ENCODE data around the gene TEDDM1. TPM values are rescaled to one million over a fixed set of nuclear protein-coding genes. Genes with fewer than 3 reads are reported as not detected.
"Not testable (repeated sequence)": the region's sequence is repeated elsewhere in the genome, so short reads cannot be mapped to it uniquely, and the experiment has no call there.

Gene TEDDM1, protein sequence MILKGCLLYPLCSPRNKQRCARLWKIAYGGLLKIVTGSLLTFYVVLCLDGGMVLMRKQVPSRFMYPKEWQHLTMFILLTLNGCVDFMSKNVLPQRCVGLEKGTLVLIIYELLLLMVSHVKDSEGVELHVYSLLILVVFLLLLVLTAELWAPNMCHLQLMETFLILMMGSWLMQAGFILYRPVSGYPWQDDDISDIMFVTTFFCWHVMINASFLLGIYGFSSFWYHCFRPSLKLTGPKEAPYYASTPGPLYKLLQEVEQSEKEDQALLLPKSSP
- not detected for total RNA-seq

DNA sequence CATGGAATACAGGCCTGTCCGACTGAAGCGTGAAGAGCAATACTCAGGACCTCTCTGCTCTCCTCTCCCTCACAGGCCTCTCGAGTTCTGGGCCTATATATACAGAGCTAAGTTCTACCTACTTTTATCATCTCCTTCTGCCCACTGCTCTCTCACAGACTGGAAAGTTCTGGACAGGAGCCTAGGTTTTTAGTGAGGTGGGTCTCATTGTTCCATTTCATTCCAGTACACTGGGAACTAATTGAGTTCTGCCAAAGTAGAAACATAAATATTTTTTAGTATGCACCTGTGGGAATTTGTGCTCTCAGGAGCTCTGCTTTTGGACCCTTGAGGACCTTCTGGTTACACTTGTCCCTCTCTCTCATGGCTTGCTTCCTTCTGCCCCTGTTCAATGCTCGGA lies at the start of gene TEDDM1:
TSS of gene TEDDM1 (minus strand) at position 101 of the 400 bp plus-strand sequence. CDS start 182 bp downstream, outside the sequence.
- ATAC-seq (replicated peaks in 1 of 2): no peak
- H3K4me1 Mint-ChIP-seq (ENCODE audit: low read depth): no peaks in the 10 kb centered on the region

DNA sequence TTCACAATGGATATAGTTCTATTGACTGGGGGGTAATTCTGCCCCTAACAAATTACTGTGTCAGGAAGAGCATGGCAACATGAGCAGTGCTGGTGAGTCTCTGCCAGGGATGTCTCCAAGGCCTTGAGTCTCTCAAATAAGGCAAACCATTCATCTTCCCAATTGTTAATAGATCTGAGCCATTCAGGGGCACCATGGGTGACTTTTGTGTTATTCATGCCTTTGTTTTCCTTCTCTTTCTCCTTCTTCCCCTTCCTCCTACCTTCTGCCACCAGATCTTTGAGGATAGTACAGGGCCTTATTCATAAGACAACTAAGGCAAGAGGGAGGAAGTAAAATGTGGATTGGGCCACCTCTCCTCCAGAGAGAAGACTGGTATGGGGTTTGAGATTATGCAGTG lies 49.6 kb upstream of the TEDDM1 start, which contains the start of gene RGSL1:
TSS of gene RGSL1 (plus strand) at position 60 of the 400 bp plus-strand sequence. CDS start at position 80, 20 bp downstream.
- Mint-ChIP-seq H3K9me3 (no peaks in the 10 kb centered on the region), H3K36me3 (ENCODE audit: insufficient read depth in 2 of 2) (no peaks in the 10 kb centered on the region), H3K4me1 (ENCODE audit: low read depth) (no peaks in the 10 kb centered on the region), H3K4me3 (no peak within 1 kb of the TSS), H3K27ac (no peak within 1 kb of the TSS), H3K27me3 (ENCODE audit: low read depth) (peaks cover 13% of the 10 kb centered on the region)
- ATAC-seq (replicated peaks in 1 of 2) (no peak), DNase-seq (no peak)

More for the DNA sequence above, at the start of gene TEDDM1:
- H3K27ac Mint-ChIP-seq: no peak within 1 kb of the TSS
- peaks cover 0 to 2% of the 10 kb centered on the region in 2 donors for H3K36me3 Mint-ChIP-seq (ENCODE audit: insufficient read depth in 2 of 2)
- DNase-seq: no peak
- H3K4me3 Mint-ChIP-seq: no peak within 1 kb of the TSS
- peaks cover 13% of the 10 kb centered on the region for H3K27me3 Mint-ChIP-seq (ENCODE audit: low read depth)
- H3K9me3 Mint-ChIP-seq: peaks cover 2 to 3% of the 10 kb centered on the region in 2 donors

DNA sequence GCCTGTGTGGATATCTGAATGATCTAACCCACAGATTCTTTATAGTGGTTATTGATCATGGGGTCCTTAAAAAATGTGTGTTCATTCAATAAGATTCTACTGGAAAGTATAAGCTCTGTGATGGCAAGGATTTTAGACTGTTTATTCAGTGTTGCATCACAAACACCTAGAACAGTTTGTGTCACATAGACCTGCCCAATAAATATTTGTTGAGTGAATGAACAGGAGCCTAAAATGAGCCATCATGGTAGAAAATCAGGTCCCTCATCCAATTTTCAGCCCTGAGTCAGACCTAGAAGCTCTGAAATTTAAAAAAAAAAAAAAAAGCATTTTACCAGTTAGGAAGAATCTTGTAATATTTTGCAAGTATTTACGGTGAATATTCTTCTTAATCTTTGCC lies 47.2 kb upstream of the TEDDM1 start:
- DNase-seq (no peak), ATAC-seq (replicated peaks in 1 of 2) (no peak)
- Mint-ChIP-seq H3K4me3 (no peak overlapping the region), H3K27ac (no peak overlapping the region), H3K27me3 (ENCODE audit: low read depth) (no peaks in the 10 kb centered on the region), H3K4me1 (ENCODE audit: low read depth) (no peaks in the 10 kb centered on the region), H3K36me3 (ENCODE audit: insufficient read depth in 2 of 2) (no peaks in the 10 kb centered on the region), H3K9me3 (no peaks in the 10 kb centered on the region)

DNA sequence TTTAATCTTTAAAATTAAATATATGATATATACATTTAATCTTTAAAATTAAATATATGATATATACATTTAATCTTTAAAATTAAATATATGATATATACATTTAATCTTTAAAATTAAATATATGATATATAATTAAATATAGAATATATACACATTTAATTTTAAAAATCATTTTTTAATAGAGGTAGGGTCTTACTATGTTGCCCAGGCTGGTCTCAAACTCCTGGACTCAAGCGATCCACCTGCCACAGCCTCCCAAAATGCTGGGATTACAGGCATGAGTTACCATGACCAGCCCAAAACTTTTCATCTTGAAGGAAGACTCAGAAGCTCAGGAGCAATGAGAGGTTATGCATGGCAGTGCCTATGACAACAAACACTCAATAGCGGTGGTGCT lies 46.7 kb upstream of the TEDDM1 start:
- not testable (repeated sequence) for H3K9me3 Mint-ChIP-seq; H3K4me1 Mint-ChIP-seq (ENCODE audit: low read depth); H3K27ac Mint-ChIP-seq; H3K36me3 Mint-ChIP-seq (ENCODE audit: insufficient read depth in 2 of 2); DNase-seq; H3K27me3 Mint-ChIP-seq (ENCODE audit: low read depth); H3K4me3 Mint-ChIP-seq; ATAC-seq (replicated peaks in 1 of 2)

DNA sequence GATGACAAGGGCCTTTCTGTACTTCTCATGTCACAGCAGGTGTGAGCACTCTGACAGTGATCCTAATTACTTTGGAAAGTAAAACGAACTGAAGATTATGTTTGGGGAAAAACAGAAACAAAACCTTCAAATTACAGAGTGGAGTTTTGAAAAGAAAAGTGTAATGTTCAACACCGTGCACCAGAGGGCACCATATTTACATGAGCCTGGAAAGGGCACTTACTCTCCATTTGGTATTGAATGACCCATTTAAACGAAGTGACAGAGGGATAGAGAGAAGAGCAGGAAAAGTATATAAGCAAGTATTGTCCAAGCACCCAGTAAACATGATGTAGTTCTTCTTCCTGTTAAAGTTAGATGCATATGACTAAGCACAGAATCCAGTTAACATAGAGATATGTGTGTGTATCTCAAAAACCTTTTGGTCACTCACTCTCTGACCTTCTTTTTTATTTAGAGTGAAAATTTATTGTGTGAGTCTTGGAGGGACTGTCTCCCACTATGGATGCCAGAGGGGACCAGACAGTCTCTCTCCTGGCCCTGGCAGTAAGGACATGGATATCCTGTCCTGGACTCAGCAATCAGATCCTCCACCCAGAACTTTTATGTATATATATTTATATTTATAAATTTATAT lies 45.7 kb upstream of the TEDDM1 start:
- peak; percentile 53 to 54 for ATAC-seq (replicated peaks in 1 of 2)
- H3K27ac Mint-ChIP-seq: no peak overlapping the region
- H3K4me3 Mint-ChIP-seq: no peak overlapping the region
- DNase-seq: peak; percentile 20 to 43
- H3K36me3 Mint-ChIP-seq (ENCODE audit: insufficient read depth in 2 of 2): no peaks in the 10 kb centered on the region
- no peaks in the 10 kb centered on the region for H3K9me3 Mint-ChIP-seq
- no peaks in the 10 kb centered on the region for H3K27me3 Mint-ChIP-seq (ENCODE audit: low read depth)
- H3K4me1 Mint-ChIP-seq (ENCODE audit: low read depth): no peaks in the 10 kb centered on the region

DNA sequence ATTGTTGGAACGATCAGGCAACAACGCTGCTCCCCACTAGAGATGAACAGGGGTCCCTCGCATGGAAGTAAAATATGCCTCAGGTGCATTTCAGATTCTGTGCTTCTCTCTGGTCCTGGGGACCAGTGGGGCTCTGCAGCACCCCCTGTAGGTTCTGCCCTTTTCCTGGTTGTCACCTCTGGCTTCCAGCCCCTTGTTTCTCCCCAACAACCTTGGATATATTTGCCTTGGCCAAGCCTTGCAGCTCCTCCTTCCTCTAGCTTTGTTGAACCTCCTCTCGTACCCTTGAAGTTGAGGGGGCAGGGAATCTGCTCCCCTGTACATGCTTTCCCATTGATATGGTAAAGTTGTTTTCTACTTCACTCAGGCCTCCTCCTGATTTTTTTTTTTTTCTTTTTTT lies 44.0 kb upstream of the TEDDM1 start:
- ATAC-seq (replicated peaks in 1 of 2): no peak
- no peak overlapping the region for H3K27ac Mint-ChIP-seq
- no peak for DNase-seq

DNA sequence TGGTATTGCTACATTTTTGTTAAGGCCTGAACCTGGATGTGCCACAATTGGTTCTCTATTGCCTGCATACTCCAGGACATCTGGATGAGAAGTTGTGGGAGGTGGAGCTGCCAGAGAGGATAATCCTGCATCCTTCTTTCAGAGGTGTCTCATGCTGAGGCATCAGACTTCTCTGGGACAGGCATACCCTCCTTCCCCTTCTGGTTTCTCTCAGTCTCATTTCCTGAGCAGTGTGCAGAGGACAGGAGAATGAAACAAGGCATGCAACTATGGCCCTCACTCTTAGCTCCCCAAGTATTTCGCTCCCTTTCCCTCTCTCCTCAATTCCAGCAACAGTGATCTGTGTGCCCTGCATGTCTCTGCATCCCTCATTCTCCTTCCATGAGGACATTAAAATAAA lies 41.9 kb upstream of the TEDDM1 start:
- peaks cover 11% of the 10 kb centered on the region for H3K27me3 Mint-ChIP-seq (ENCODE audit: low read depth)
- no peak overlapping the region for H3K4me3 Mint-ChIP-seq
- peaks cover 3 to 5% of the 10 kb centered on the region in 2 donors for H3K9me3 Mint-ChIP-seq
- H3K4me1 Mint-ChIP-seq (ENCODE audit: low read depth): no peaks in the 10 kb centered on the region
- no peak overlapping the region for H3K27ac Mint-ChIP-seq
- H3K36me3 Mint-ChIP-seq (ENCODE audit: insufficient read depth in 2 of 2): peaks cover 2 to 3% of the 10 kb centered on the region in 2 donors
- DNase-seq (no peak), ATAC-seq (replicated peaks in 1 of 2) (no peak)

More for the DNA sequence above, 44.0 kb upstream of the TEDDM1 start:
- Mint-ChIP-seq H3K36me3 (ENCODE audit: insufficient read depth in 2 of 2) (no peaks in the 10 kb centered on the region), H3K9me3 (no peaks in the 10 kb centered on the region), H3K4me1 (ENCODE audit: low read depth) (no peaks in the 10 kb centered on the region), H3K4me3 (no peak overlapping the region), H3K27me3 (ENCODE audit: low read depth) (no peaks in the 10 kb centered on the region)

DNA sequence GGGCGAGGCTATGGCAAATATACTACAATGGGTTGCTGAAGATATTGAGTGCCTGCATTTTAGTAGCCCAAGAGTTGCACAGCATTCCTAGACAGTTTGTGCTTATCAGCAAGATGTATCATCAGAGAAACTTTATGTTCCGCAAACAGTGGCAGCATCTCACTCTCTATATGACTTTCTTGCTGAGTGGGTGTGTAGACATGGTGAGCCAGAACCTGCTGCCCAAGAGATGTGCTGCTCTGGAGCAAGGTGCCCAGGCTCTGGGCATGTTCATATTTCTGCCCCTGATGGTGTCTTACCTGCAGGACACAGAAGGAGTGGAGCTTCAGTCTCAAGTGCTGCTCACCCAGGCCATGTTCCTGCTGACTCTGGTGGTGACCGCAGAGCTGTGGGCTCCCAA lies 41.3 kb upstream of the TEDDM1 start:
- H3K36me3 Mint-ChIP-seq (ENCODE audit: insufficient read depth in 2 of 2): peaks cover 2 to 3% of the 10 kb centered on the region in 2 donors
- no peak overlapping the region for H3K4me3 Mint-ChIP-seq
- no peak overlapping the region for H3K27ac Mint-ChIP-seq
- no peaks in the 10 kb centered on the region for H3K4me1 Mint-ChIP-seq (ENCODE audit: low read depth)
- H3K27me3 Mint-ChIP-seq (ENCODE audit: low read depth): peaks cover 13% of the 10 kb centered on the region
- DNase-seq: no peak
- peaks cover 3 to 5% of the 10 kb centered on the region in 2 donors for H3K9me3 Mint-ChIP-seq
- peak; percentile 41 to 61 for ATAC-seq (replicated peaks in 1 of 2)

DNA sequence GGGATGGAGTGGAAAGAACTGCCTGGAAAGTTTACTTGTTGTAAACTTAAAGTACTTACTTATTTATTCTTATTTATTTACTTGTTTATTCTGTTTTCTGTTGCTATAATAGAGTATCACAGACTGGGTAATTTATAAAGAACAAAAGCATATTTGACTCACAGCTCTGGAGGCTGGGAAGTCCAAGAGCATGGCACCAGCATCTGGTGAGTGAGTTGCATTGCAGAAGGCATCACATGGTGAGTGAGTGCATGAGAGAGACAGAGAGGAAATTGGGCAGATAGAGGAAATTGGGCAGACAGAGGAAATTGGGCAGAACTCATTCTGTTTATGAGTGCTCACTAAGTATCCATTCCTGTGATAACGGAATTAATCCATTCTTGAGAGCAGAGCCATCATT lies 37.9 kb upstream of the TEDDM1 start:
- peaks cover 13% of the 10 kb centered on the region for H3K27me3 Mint-ChIP-seq (ENCODE audit: low read depth)
- ATAC-seq (replicated peaks in 1 of 2) (no peak), DNase-seq (no peak)
- H3K4me1 Mint-ChIP-seq (ENCODE audit: low read depth): no peaks in the 10 kb centered on the region
- no peak overlapping the region for H3K27ac Mint-ChIP-seq
- H3K9me3 Mint-ChIP-seq: peaks cover 3 to 5% of the 10 kb centered on the region in 2 donors
- no peak overlapping the region for H3K4me3 Mint-ChIP-seq
- H3K36me3 Mint-ChIP-seq (ENCODE audit: insufficient read depth in 2 of 2): peaks cover 2 to 3% of the 10 kb centered on the region in 2 donors

DNA sequence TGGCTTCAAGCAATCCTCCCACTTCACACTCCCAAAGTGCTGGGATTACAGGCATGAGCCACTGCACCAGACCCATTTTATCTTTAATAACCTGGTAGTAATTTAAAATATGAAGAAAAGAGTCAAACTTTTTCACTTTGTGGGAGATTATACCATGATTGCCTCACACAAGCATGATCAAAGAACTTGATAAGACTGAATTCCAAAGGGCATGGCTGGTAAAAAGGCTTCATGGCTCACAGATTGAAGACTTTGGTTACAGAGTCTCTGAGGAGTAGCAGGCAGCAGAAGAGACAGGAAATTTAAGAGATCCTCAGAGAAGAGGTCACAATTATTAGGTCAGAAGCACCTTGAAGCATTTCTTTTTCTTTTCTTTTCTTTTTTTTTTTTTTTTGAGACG lies 33.1 kb upstream of the TEDDM1 start:
- Mint-ChIP-seq H3K27me3 (ENCODE audit: low read depth) (peaks cover 13% of the 10 kb centered on the region), H3K36me3 (ENCODE audit: insufficient read depth in 2 of 2) (peaks cover 2 to 3% of the 10 kb centered on the region in 2 donors), H3K4me3 (no peak overlapping the region), H3K4me1 (ENCODE audit: low read depth) (peaks cover 20% of the 10 kb centered on the region), H3K9me3 (peaks cover 3 to 5% of the 10 kb centered on the region in 2 donors), H3K27ac (no peak overlapping the region)
- no peak for DNase-seq
- ATAC-seq (replicated peaks in 1 of 2): no peak

DNA sequence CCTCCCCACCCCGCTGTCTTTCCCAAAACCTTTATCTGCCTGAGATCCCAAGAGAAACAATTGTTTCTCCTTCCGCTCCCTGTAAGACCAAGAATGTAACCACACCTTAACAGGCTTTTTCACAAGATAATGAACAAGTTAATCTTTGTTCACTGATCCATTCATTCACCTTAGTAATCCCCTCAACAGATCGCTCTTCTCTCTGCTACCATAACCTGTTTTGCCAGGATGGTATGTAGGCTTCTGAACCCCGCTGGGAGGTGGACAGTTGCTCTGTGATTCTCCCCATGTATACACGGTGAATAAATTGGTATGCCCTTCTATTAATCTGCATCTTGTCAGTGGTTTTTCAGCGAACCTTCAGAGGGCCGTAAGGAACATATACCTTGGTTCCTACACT lies 30.8 kb upstream of the TEDDM1 start:
- ATAC-seq (replicated peaks in 1 of 2): no peak

DNA sequence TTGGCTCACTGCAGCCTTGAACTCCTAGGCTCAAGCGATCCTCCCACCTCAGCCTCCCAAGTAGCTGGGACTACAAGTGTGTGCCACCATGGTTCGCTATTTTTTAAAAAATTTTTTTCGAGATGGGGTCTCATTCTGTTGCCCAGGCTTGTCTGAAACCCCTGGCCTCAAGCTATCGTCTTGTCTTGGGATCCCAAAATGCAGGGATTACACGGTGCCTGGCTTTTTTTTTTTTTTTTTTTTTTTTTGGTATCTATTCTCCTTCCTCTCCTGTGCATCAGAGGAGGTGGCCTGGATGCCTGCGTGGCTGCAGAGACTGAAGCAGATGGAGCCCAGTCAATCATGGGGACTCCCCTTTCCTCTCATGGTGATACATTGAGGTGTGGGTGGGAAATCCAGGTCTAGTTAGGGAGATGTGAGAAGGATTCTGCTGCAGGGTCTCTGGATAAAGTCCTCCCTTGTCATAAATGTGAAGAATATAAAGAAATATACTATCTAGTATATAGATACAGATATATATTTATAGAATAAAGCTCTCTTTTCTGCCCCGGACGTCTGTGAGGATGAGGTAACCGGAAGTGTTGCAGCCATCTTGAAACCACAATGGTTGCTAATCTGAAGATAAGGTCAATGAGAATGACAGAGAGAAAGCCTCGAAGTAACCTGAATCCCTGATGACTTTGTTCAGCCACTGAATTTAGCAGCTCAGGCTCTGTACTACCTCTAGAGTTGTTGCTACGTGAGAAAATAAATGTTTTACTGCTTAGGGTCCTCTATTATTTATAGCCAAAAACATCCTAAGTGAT lies 30.0 kb upstream of the TEDDM1 start:
- Mint-ChIP-seq H3K9me3 (no peaks in the 10 kb centered on the region), H3K4me1 (ENCODE audit: low read depth) (peaks cover 36% of the 10 kb centered on the region), H3K4me3 (peak overlapping the region; percentile 47 to 62), H3K27me3 (ENCODE audit: low read depth) (no peaks in the 10 kb centered on the region), H3K27ac (no peak overlapping the region), H3K36me3 (ENCODE audit: insufficient read depth in 2 of 2) (no peaks in the 10 kb centered on the region)
- peak; percentile 88 to 91 for ATAC-seq (replicated peaks in 1 of 2)
- DNase-seq: peak; percentile 57 to 59

More for the DNA sequence above, 30.8 kb upstream of the TEDDM1 start:
- Mint-ChIP-seq H3K27me3 (ENCODE audit: low read depth) (no peaks in the 10 kb centered on the region), H3K36me3 (ENCODE audit: insufficient read depth in 2 of 2) (no peaks in the 10 kb centered on the region), H3K27ac (no peak overlapping the region), H3K9me3 (no peaks in the 10 kb centered on the region), H3K4me1 (ENCODE audit: low read depth) (peaks cover 36% of the 10 kb centered on the region), H3K4me3 (no peak overlapping the region)
- DNase-seq: no peak

DNA sequence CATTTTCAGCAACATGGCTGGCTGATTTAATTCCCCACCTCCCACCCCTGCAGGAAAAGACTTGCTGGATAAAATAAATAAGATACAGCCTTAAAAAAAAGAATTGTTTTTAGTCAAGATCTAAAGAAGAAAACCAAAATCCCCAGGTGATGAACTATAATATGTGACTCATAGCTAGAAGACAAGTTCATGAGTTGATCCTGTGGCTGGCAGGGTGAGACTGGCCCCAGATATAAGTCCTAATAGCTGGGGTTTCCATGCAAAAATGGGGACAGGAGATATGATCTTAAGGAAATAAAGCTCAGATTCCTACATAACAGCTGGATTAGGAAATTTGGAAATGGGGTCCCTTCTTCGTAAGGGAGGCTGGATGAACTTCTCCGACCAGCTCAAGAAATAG lies 27.6 kb upstream of the TEDDM1 start:
- ATAC-seq (replicated peaks in 1 of 2) (peak in 1 of 2 donors; percentile 26), DNase-seq (no peak)
- no peak overlapping the region for H3K27ac Mint-ChIP-seq

More for the DNA sequence above, 27.6 kb upstream of the TEDDM1 start:
- H3K4me3 Mint-ChIP-seq: no peak overlapping the region
- H3K27me3 Mint-ChIP-seq (ENCODE audit: low read depth): peaks cover 6% of the 10 kb centered on the region
- no peaks in the 10 kb centered on the region for H3K9me3 Mint-ChIP-seq
- no peaks in the 10 kb centered on the region for H3K36me3 Mint-ChIP-seq (ENCODE audit: insufficient read depth in 2 of 2)
- H3K4me1 Mint-ChIP-seq (ENCODE audit: low read depth): peaks cover 36% of the 10 kb centered on the region
